GM12875 (cell line): ENCODE results near the gene LAD1.

ENCODE experiments used
- H3K4me3 ChIP-seq: one replicate; pipeline ENCODE4 v1.5.1; 2011; ENCODE audit warnings: low read depth, low read length, control low read depth
- CTCF ChIP-seq: IDR thresholded peaks from 2 replicates; pipeline ENCODE4 v1.5.1; 2011; ENCODE audit warnings: low read depth, mild to moderate bottlenecking, control low read depth, inconsistent platforms, low read length, moderate library complexity, borderline replicate concordance; ENCODE audit not compliant: insufficient read depth

Gene LAD1

GRCh38 chr1:201346987-201347386 lies 52.1 kb downstream of the LAD1 start:
- no peak for TF ChIP-seq CTCF

DNA sequence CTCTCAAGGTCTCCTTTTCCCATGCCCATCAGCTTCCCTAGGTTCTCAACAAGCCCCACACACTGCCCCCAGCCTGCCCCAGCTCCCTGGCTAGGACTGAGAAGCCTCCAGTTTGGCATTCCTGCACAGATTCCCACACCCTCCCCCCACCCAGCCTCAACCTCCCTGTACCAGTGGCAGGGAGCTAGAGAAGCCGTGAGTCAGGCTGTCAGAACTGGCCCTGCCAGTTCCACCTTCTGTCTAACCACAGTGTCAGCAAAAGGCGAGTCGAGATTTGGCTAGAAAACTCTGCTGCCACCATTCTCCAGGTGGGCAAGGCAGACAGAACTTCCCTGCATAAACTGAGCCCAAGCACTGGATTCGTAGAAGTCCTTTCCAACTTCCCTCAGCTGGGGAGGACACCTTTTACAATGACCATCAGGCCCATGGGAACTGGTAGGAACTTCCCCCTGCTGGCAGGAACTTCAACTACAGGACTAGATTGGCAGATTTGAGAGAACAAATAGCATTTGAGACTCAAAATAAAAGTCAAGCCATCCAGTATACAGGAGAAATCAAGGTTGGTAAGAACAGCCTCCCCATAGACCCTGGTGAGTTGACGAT lies 52.7 kb downstream of the LAD1 start:
- no peak overlapping the region for H3K4me3 ChIP-seq

More at GRCh38 chr1:201346987-201347386, 52.1 kb downstream of the LAD1 start:
- no peak overlapping the region for H3K4me3 ChIP-seq

DNA sequence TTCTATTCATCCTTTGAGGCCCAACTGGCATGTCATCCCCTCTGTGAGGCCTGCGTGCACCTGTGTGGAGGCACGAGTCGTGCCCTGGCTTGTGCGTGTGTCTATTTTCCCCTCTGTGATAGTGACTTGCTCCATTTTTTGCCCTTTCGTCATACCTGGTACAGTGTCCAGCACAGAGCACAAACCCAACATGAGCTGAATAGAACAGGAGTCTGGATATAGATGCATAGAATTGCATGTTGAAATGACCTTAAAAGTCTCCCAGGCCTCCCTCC lies 54.1 kb downstream of the LAD1 start:
- H3K4me3 ChIP-seq = no peak overlapping the region
- TF ChIP-seq CTCF = no peak

More for the DNA sequence above, 52.7 kb downstream of the LAD1 start:
- peak; percentile 59; the same call in 1 of the 2 replicates for TF ChIP-seq CTCF

DNA sequence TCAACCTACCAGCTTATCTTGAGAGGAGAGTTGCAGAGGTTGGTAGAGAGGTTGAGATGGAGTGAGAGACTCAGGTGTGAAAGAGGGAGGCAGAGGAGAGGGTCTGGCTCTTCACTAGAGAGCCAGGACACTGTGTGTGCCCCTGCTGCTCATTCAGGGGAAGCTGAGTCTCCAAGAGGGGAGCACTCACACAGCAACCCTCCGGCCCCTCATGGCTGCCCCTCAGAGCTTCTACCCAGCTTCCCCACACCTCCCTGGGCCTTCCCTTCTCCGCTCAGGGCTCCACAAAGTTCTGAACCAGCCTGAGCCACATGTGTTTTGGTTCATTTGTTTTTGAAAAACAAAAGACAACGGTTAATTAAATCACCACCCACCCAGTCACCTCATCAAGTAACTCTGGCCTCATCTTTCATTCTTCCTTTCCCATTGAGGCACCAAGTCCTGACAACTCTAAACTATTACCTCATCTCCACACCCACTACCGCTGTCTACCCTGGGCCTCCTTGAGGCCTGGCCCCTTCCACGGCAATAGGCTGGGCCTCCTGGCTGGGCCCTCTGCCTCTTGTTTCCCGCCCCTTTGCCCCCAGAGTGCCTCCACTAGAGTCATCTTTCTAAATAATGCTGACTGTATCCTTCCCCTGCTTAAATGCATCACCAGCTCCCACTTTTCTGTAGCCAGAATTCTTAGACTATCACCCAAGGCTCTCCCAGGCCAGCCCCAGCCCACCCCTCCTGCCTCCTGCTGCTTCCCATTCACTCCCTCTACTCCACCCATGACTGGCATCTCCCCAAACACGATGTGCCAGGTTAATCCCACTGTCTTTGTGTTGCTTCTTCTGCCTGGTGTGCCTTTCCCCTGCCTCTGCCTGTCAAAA lies 54.7 kb downstream of the LAD1 start:
- no peak overlapping the region for H3K4me3 ChIP-seq
- no peak for TF ChIP-seq CTCF

- H3K4me3 ChIP-seq = no peak overlapping the region
- TF ChIP-seq CTCF = no peak
Measured at GRCh38 chr1:201341377-201341776, 57.7 kb downstream of the LAD1 start.

GRCh38 chr1:201336711-201337450 lies 62.2 kb downstream of the LAD1 start:
- no peak for TF ChIP-seq CTCF
- H3K4me3 ChIP-seq = no peak overlapping the region
